IPS-15b (cell line): Measurements from ENCODE around the gene SAC3D1.

ENCODE experiments used
- H3K27me3 ChIP-seq: one replicate; pipeline ENCODE4 v1.6.1; 2013; ENCODE audit warnings: low read length; ENCODE audit not compliant: control insufficient read depth, insufficient read depth
- H3K36me3 ChIP-seq: one replicate; pipeline ENCODE4 v1.6.1; 2013; ENCODE audit warnings: low read length; ENCODE audit not compliant: control insufficient read depth, insufficient read depth
- H3K4me1 ChIP-seq: one replicate; pipeline ENCODE4 v1.6.1; 2013; ENCODE audit warnings: mild to moderate bottlenecking, low read length; ENCODE audit not compliant: control insufficient read depth, insufficient read depth
- H3K4me3 ChIP-seq: one replicate; pipeline ENCODE4 v1.5.1; 2013; ENCODE audit warnings: low read depth, low read length
- H3K9ac ChIP-seq: one replicate; pipeline ENCODE4 v1.6.1; 2013; ENCODE audit warnings: low read depth, mild to moderate bottlenecking, low read length
- H3K9me3 ChIP-seq: one replicate; pipeline ENCODE4 v1.6.1; 2013; ENCODE audit warnings: mild to moderate bottlenecking, low read length; ENCODE audit not compliant: control insufficient read depth, insufficient read depth

SAC3D1 gene

GRCh38 chr11:65051398-65051858 is 10.4 kb downstream of the SAC3D1 start:
- no peak overlapping the region for H3K4me3 ChIP-seq
- H3K4me1 ChIP-seq, result no peaks in the 10 kb centered on the region

GRCh38 chr11:65053827-65054508 is 13.0 kb downstream of the SAC3D1 start:
- no peaks in the 10 kb centered on the region for H3K27me3 ChIP-seq
- no peak overlapping the region for H3K9ac ChIP-seq
- H3K4me3 ChIP-seq, result no peak overlapping the region

More at GRCh38 chr11:65051398-65051858, 10.4 kb downstream of the SAC3D1 start:
- H3K36me3 ChIP-seq, result no peaks in the 10 kb centered on the region
- no peaks in the 10 kb centered on the region for H3K9me3 ChIP-seq
- H3K27me3 ChIP-seq, result peaks cover 6% of the 10 kb centered on the region
- H3K9ac ChIP-seq, result no peak overlapping the region

GRCh38 chr11:65055538-65055937 is 14.5 kb downstream of the SAC3D1 start:
- no peaks in the 10 kb centered on the region for H3K36me3 ChIP-seq
- no peak overlapping the region for H3K4me3 ChIP-seq
- H3K27me3 ChIP-seq, result no peaks in the 10 kb centered on the region
- no peaks in the 10 kb centered on the region for H3K9me3 ChIP-seq
- no peak overlapping the region for H3K9ac ChIP-seq
- no peaks in the 10 kb centered on the region for H3K4me1 ChIP-seq

More at GRCh38 chr11:65053827-65054508, 13.0 kb downstream of the SAC3D1 start:
- H3K9me3 ChIP-seq, result no peaks in the 10 kb centered on the region
- H3K4me1 ChIP-seq, result no peaks in the 10 kb centered on the region
- H3K36me3 ChIP-seq, result no peaks in the 10 kb centered on the region

GRCh38 chr11:65056999-65057398 is 16.0 kb downstream of the SAC3D1 start:
- Histone ChIP-seq H3K4me3 (no peak overlapping the region), H3K4me1 (no peaks in the 10 kb centered on the region), H3K27me3 (no peaks in the 10 kb centered on the region), H3K36me3 (no peaks in the 10 kb centered on the region), H3K9ac (no peak overlapping the region), H3K9me3 (no peaks in the 10 kb centered on the region)

- no peak overlapping the region for H3K4me3 ChIP-seq
- no peaks in the 10 kb centered on the region for H3K9me3 ChIP-seq
- no peaks in the 10 kb centered on the region for H3K27me3 ChIP-seq
- H3K9ac ChIP-seq, result no peak overlapping the region
- H3K4me1 ChIP-seq, result no peaks in the 10 kb centered on the region
- no peaks in the 10 kb centered on the region for H3K36me3 ChIP-seq
These were observed 16.5 kb downstream of the SAC3D1 start for GRCh38 chr11:65057526-65057925.

- Histone ChIP-seq H3K9ac (no peak overlapping the region), H3K9me3 (no peaks in the 10 kb centered on the region), H3K27me3 (no peaks in the 10 kb centered on the region), H3K36me3 (no peaks in the 10 kb centered on the region), H3K4me3 (no peak overlapping the region), H3K4me1 (no peaks in the 10 kb centered on the region)
These were observed 17.0 kb downstream of the SAC3D1 start for GRCh38 chr11:65058012-65058411.

GRCh38 chr11:65058419-65059054 is 17.5 kb downstream of the SAC3D1 start, which contains the start of gene NAALADL1:
TSS of gene NAALADL1 (minus strand) at chr11:65058553. CDS start at chr11:65058521, 32 bp downstream.
- no peak within 1 kb of the TSS for H3K4me3 ChIP-seq
- H3K4me1 ChIP-seq, result no peaks in the 10 kb centered on the region
- no peaks in the 10 kb centered on the region for H3K9me3 ChIP-seq
- H3K9ac ChIP-seq, result no peak within 1 kb of the TSS
- H3K27me3 ChIP-seq, result no peaks in the 10 kb centered on the region
- no peaks in the 10 kb centered on the region for H3K36me3 ChIP-seq

- no peaks in the 10 kb centered on the region for H3K27me3 ChIP-seq
- no peaks in the 10 kb centered on the region for H3K36me3 ChIP-seq
- no peak overlapping the region for H3K4me3 ChIP-seq
- no peaks in the 10 kb centered on the region for H3K4me1 ChIP-seq
- H3K9me3 ChIP-seq, result no peaks in the 10 kb centered on the region
- no peak overlapping the region for H3K9ac ChIP-seq
These were observed 18.5 kb downstream of the SAC3D1 start for GRCh38 chr11:65059523-65059922.

GRCh38 chr11:65059959-65060824 is 19.2 kb downstream of the SAC3D1 start:
- Histone ChIP-seq H3K36me3 (no peaks in the 10 kb centered on the region), H3K27me3 (no peaks in the 10 kb centered on the region), H3K9me3 (no peaks in the 10 kb centered on the region), H3K9ac (no peak overlapping the region), H3K4me3 (no peak overlapping the region), H3K4me1 (no peaks in the 10 kb centered on the region)

- Histone ChIP-seq H3K9ac (no peak overlapping the region), H3K4me3 (no peak overlapping the region), H3K9me3 (no peaks in the 10 kb centered on the region), H3K4me1 (no peaks in the 10 kb centered on the region), H3K27me3 (no peaks in the 10 kb centered on the region), H3K36me3 (no peaks in the 10 kb centered on the region)
These were observed 20.0 kb downstream of the SAC3D1 start for GRCh38 chr11:65060913-65061408.

GRCh38 chr11:65063532-65063931 is 22.5 kb downstream of the SAC3D1 start:
- H3K9ac ChIP-seq, result no peak overlapping the region
- H3K4me3 ChIP-seq, result no peak overlapping the region
- H3K9me3 ChIP-seq, result no peaks in the 10 kb centered on the region
- H3K36me3 ChIP-seq, result no peaks in the 10 kb centered on the region
- H3K4me1 ChIP-seq, result peaks cover 7% of the 10 kb centered on the region
- H3K27me3 ChIP-seq, result no peaks in the 10 kb centered on the region
